Measurements from ENCODE around the gene EPB41. TPM values are rescaled to one million over a fixed set of nuclear protein-coding genes. Genes with fewer than 3 reads are reported as not detected.

The EPB41 gene
- total RNA-seq, 1 experiment from 2014 or later = 41.7 TPM

GRCh38 chr1:28886731-28887418 is 27.5 kb upstream of the EPB41 start:
- Histone ChIP-seq H2AFZ (ENCODE audit: low read depth, low read length, poor library complexity, severe bottlenecking) (peak overlapping the region; percentile 59), H3K27me3 (ENCODE audit: insufficient read depth, low read length) (no peaks in the 10 kb centered on the region), H3K79me2 (ENCODE audit: insufficient read depth, low read length) (peaks cover 5% of the 10 kb centered on the region; the same call in 1 of the 2 replicates), H3K4me2 (ENCODE audit: low read length) (peak overlapping the region; percentile 99), H4K20me1 (ENCODE audit: insufficient read depth) (no peaks in the 10 kb centered on the region), H3K4me3 (replicated peaks in 1 of 2; ENCODE audit: low read depth in 1 of 2, low read length in 2 of 2) (peak overlapping the region; percentile 95 to 96), H3K9me2 (ENCODE audit: insufficient read depth) (no peaks in the 10 kb centered on the region), H3K27ac (ENCODE audit: low read depth, low read length) (peak overlapping the region; percentile 72; the same call in 1 of the 2 replicates), H3K9me3 (ENCODE audit: control insufficient read depth in 1 of 2, insufficient read depth in 1 of 2, low read depth in 1 of 2, low read length in 2 of 2) (no peaks in the 10 kb centered on the region), H3K9ac (ENCODE audit: low read length) (peak overlapping the region; percentile 84), H3K36me3 (ENCODE audit: control insufficient read depth in 1 of 2, insufficient read depth in 2 of 2, low read length in 2 of 2) (no peaks in the 10 kb centered on the region), H3K4me1 (ENCODE audit: control insufficient read depth in 1 of 2, insufficient read depth in 2 of 2, low read length in 2 of 2) (peaks cover 23 to 53% of the 10 kb centered on the region in 2 experiments)
- RAD21 ChIA-PET (ENCODE audit: low non-redundant PET in 1 of 2, low total read pairs in 2 of 2, uncharacterized antibody in 2 of 2, unreplicated experiment in 2 of 2) = no interaction called here
- CTCF ChIA-PET = no interaction called here
- DNase-seq (ENCODE audit: low read depth, low spot score) (peak; percentile 76), ATAC-seq (peak; percentile 78)
- intact Hi-C loops (cut with micrococcal nuclease) = no loop called here
- BruUV-seq (replicated peaks) = no TSS peak
- POLR2A ChIA-PET = interaction anchor here (1.0 to 1.3 kb wide), 2 partner anchors 97 to 295 kb away, joined by 3 to 4 read pairs; partner anchors contain the start of gene SRSF4
- TF ChIP-seq TCF7L2 (IDR thresholded peaks at IDR 0.05; ENCODE audit: borderline replicate concordance, extremely low read depth, insufficient read depth, insufficient read length) (peak; percentile 21), CTCF (IDR thresholded peaks at IDR 0.05 in 2 of 3, conservative IDR thresholded peaks at IDR 0.05 in 1 of 3; ENCODE audit: borderline replicate concordance in 1 of 3, insufficient read depth in 1 of 3, low read depth in 2 of 3, low read length in 2 of 3) (no peak), CEBPB (IDR thresholded peaks at IDR 0.05; ENCODE audit: low read depth) (no peak), FOSL1 (IDR thresholded peaks at IDR 0.05; ENCODE audit: low read depth) (no peak), RAD21 (IDR thresholded peaks at IDR 0.05; ENCODE audit: low read depth) (no peak), SRF (IDR thresholded peaks at IDR 0.05; ENCODE audit: low read depth) (no peak), MAX (IDR thresholded peaks at IDR 0.05) (no peak), ZNF274 (IDR thresholded peaks at IDR 0.05; ENCODE audit: low read depth, low read length) (no peak), POLR2A (IDR thresholded peaks at IDR 0.05; ENCODE audit: borderline replicate concordance, extremely low read depth, insufficient read depth, insufficient read length) (peak; percentile 29), ZFX (IDR thresholded peaks at IDR 0.05) (no peak), JUND (IDR thresholded peaks at IDR 0.05) (no peak), YY1 (IDR thresholded peaks at IDR 0.05; ENCODE audit: extremely low read depth, insufficient replicate concordance, low read depth, low read length) (no peak), ELF1 (IDR thresholded peaks at IDR 0.05; ENCODE audit: borderline replicate concordance, low read depth) (no peak), SIN3A (IDR thresholded peaks at IDR 0.05; ENCODE audit: low read depth) (no peak), POLR2AphosphoS5 (IDR thresholded peaks at IDR 0.05; ENCODE audit: low read depth, low read length) (peak; percentile 82), CBX3 (IDR thresholded peaks at IDR 0.05; ENCODE audit: low read depth) (no peak), EZH2phosphoT487 (IDR thresholded peaks at IDR 0.05; ENCODE audit: borderline replicate concordance) (no peak), ATF3 (IDR thresholded peaks at IDR 0.05) (no peak)
